ENCODE data around the gene SOCS1.
A peak's percentile ranks its signal among the peaks of the same experiment; 100 is the strongest.

SOCS1 gene

DNA sequence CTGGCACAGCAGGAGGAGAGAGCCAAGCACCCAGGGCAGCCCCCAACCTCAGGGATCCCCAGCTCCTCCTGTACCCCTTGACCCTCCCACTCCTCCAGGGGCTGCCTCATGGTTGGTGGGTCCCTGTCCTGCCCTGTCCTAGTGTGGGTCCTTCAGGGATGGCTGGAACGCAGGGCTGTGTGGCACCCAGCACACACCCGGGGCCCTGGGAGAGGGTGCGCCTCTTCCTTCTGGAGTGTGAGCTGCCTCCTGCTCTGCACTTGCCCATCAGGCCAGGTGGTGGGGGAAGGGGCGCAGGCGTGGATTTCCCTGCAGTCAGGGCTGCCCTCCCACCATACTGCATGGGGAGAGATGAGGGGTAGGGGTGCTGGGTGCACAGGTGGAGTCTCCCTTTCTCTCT lies 42.6 kb downstream of the SOCS1 start:
- Histone ChIP-seq H4K8ac (ENCODE audit: low read depth, low read length) (no peak overlapping the region), H3K18ac (ENCODE audit: low read length) (no peak overlapping the region), H3K4me1 (ENCODE audit: control insufficient read depth, low read depth, low read length) (no peaks in the 10 kb centered on the region), H2BK15ac (replicated peaks; ENCODE audit: low read depth) (no peak overlapping the region), H3K4ac (ENCODE audit: low read depth, low read length) (no peak overlapping the region), H2AK5ac (ENCODE audit: low read length) (no peak overlapping the region), H3K79me1 (ENCODE audit: low read length) (no peaks in the 10 kb centered on the region), H3K27me3 (ENCODE audit: insufficient read depth, low read length, poor library complexity) (no peaks in the 10 kb centered on the region), H3K36me3 (ENCODE audit: control insufficient read depth, insufficient read depth, low read length) (no peaks in the 10 kb centered on the region), H3K4me3 (ENCODE audit: low read length) (no peak overlapping the region), H3K79me2 (ENCODE audit: control insufficient read depth, insufficient read depth, low read length) (no peaks in the 10 kb centered on the region), H3K9ac (ENCODE audit: low read length) (no peak overlapping the region), H4K5ac (ENCODE audit: low read length) (no peak overlapping the region), H3K4me2 (ENCODE audit: low read length) (no peak overlapping the region), H2BK120ac (ENCODE audit: low read depth, low read length) (no peak overlapping the region), H3K27ac (ENCODE audit: low read depth, low read length) (no peak overlapping the region), H3K56ac (ENCODE audit: low read length) (no peak overlapping the region), H2BK5ac (ENCODE audit: low read length) (no peak overlapping the region), H3K23ac (ENCODE audit: low read length) (no peak overlapping the region)
- DNase-seq = no peak
- WGBS (ENCODE audit: extremely low coverage, insufficient coverage, low lambda C conversion rate) = no CpG with 5 or more reads among the region's 5 CpGs

DNA sequence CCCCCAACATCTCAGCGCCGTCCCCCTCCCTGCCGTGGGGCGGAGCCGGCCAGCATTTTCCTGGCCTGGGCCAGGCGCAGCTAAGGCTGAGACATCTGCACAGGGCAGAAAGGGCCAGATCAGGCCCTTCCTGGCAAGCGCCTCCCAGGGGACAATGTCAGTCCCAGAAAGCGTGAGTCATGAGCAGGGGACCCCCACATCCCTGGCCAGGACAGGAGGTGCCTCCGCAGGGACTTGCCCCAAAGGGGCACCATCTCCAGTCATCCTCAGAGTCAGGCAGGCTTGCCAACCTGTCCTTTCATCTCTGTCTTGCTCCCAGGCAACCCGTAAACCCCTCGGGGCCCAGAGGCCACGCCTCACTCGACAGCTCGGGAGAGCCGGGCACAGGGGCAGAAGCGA lies 43.2 kb downstream of the SOCS1 start:
- Histone ChIP-seq H3K79me1 (ENCODE audit: low read length) (no peaks in the 10 kb centered on the region), H3K18ac (ENCODE audit: low read length) (no peak overlapping the region), H3K4ac (ENCODE audit: low read depth, low read length) (no peak overlapping the region), H3K36me3 (ENCODE audit: control insufficient read depth, insufficient read depth, low read length) (no peaks in the 10 kb centered on the region), H4K8ac (ENCODE audit: low read depth, low read length) (no peak overlapping the region), H2BK120ac (ENCODE audit: low read depth, low read length) (no peak overlapping the region), H3K4me1 (ENCODE audit: control insufficient read depth, low read depth, low read length) (no peaks in the 10 kb centered on the region), H3K27me3 (ENCODE audit: insufficient read depth, low read length, poor library complexity) (no peaks in the 10 kb centered on the region), H3K9ac (ENCODE audit: low read length) (no peak overlapping the region), H2BK15ac (replicated peaks; ENCODE audit: low read depth) (no peak overlapping the region), H4K5ac (ENCODE audit: low read length) (no peak overlapping the region), H3K4me2 (ENCODE audit: low read length) (no peak overlapping the region), H3K27ac (ENCODE audit: low read depth, low read length) (no peak overlapping the region), H3K56ac (ENCODE audit: low read length) (peak overlapping the region; percentile 42), H3K23ac (ENCODE audit: low read length) (no peak overlapping the region), H2AK5ac (ENCODE audit: low read length) (no peak overlapping the region), H3K79me2 (ENCODE audit: control insufficient read depth, insufficient read depth, low read length) (no peaks in the 10 kb centered on the region), H3K4me3 (ENCODE audit: low read length) (no peak overlapping the region), H2BK5ac (ENCODE audit: low read length) (no peak overlapping the region)
- no CpG with 5 or more reads among the region's 16 CpGs for WGBS (ENCODE audit: extremely low coverage, insufficient coverage, low lambda C conversion rate)
- no peak for DNase-seq

GRCh38 chr16:11211977-11212797 lies 43.8 kb downstream of the SOCS1 start:
- Histone ChIP-seq H3K9ac (ENCODE audit: low read length) (no peak overlapping the region), H3K23ac (ENCODE audit: low read length) (no peak overlapping the region), H2BK15ac (replicated peaks; ENCODE audit: low read depth) (no peak overlapping the region), H2AK5ac (ENCODE audit: low read length) (no peak overlapping the region), H3K4me1 (ENCODE audit: control insufficient read depth, low read depth, low read length) (no peaks in the 10 kb centered on the region), H3K56ac (ENCODE audit: low read length) (peak overlapping the region; percentile 42), H3K4me2 (ENCODE audit: low read length) (no peak overlapping the region), H3K18ac (ENCODE audit: low read length) (no peak overlapping the region), H3K36me3 (ENCODE audit: control insufficient read depth, insufficient read depth, low read length) (no peaks in the 10 kb centered on the region), H3K79me1 (ENCODE audit: low read length) (no peaks in the 10 kb centered on the region), H2BK120ac (ENCODE audit: low read depth, low read length) (no peak overlapping the region), H3K4ac (ENCODE audit: low read depth, low read length) (no peak overlapping the region), H2BK5ac (ENCODE audit: low read length) (no peak overlapping the region), H4K5ac (ENCODE audit: low read length) (no peak overlapping the region), H3K79me2 (ENCODE audit: control insufficient read depth, insufficient read depth, low read length) (no peaks in the 10 kb centered on the region), H4K8ac (ENCODE audit: low read depth, low read length) (no peak overlapping the region), H3K27me3 (ENCODE audit: insufficient read depth, low read length, poor library complexity) (no peaks in the 10 kb centered on the region), H3K27ac (ENCODE audit: low read depth, low read length) (no peak overlapping the region), H3K4me3 (ENCODE audit: low read length) (no peak overlapping the region)
- DNase-seq = peak; percentile 56
- WGBS (ENCODE audit: extremely low coverage, insufficient coverage, low lambda C conversion rate) = no CpG with 5 or more reads among the region's 16 CpGs

GRCh38 chr16:11211061-11211976 lies 44.7 kb downstream of the SOCS1 start:
- Histone ChIP-seq H3K56ac (ENCODE audit: low read length) (no peak overlapping the region), H4K5ac (ENCODE audit: low read length) (no peak overlapping the region), H3K23ac (ENCODE audit: low read length) (no peak overlapping the region), H3K79me1 (ENCODE audit: low read length) (no peaks in the 10 kb centered on the region), H3K4me1 (ENCODE audit: control insufficient read depth, low read depth, low read length) (no peaks in the 10 kb centered on the region), H3K79me2 (ENCODE audit: control insufficient read depth, insufficient read depth, low read length) (no peaks in the 10 kb centered on the region), H2BK15ac (replicated peaks; ENCODE audit: low read depth) (no peak overlapping the region), H2BK5ac (ENCODE audit: low read length) (no peak overlapping the region), H3K4ac (ENCODE audit: low read depth, low read length) (no peak overlapping the region), H2AK5ac (ENCODE audit: low read length) (no peak overlapping the region), H3K4me2 (ENCODE audit: low read length) (no peak overlapping the region), H2BK120ac (ENCODE audit: low read depth, low read length) (no peak overlapping the region), H3K9ac (ENCODE audit: low read length) (no peak overlapping the region), H3K27me3 (ENCODE audit: insufficient read depth, low read length, poor library complexity) (no peaks in the 10 kb centered on the region), H3K4me3 (ENCODE audit: low read length) (no peak overlapping the region), H3K36me3 (ENCODE audit: control insufficient read depth, insufficient read depth, low read length) (no peaks in the 10 kb centered on the region), H3K18ac (ENCODE audit: low read length) (no peak overlapping the region), H4K8ac (ENCODE audit: low read depth, low read length) (no peak overlapping the region), H3K27ac (ENCODE audit: low read depth, low read length) (no peak overlapping the region)
- WGBS (ENCODE audit: extremely low coverage, insufficient coverage, low lambda C conversion rate) = no CpG with 5 or more reads among the region's 16 CpGs
- DNase-seq = peak; percentile 34

DNA sequence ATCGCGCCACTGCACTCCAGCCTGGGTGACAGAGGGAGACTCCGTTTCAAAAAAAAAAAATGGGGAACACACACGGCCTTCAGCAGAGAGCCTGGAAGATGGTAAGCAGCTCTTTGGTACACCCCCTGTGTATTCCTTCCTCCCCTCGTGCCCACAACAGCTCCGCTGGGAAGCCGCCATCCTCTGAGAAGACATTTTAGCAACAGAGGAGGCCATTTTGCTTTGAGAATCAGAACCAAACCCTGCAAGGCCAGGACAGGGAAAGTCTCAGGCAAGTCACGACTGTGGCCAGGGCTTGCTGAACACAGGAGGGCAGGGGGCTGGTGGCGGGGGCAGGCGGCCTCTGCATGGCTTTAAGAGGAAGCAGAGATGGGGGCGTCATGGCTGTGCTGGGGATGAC lies 45.7 kb downstream of the SOCS1 start:
- H3K4me2 ChIP-seq (ENCODE audit: low read length) = no peak overlapping the region
- H3K4me3 ChIP-seq (ENCODE audit: low read length) = no peak overlapping the region
- no peak overlapping the region for H2AK5ac ChIP-seq (ENCODE audit: low read length)
- no peaks in the 10 kb centered on the region for H3K79me1 ChIP-seq (ENCODE audit: low read length)
- H3K56ac ChIP-seq (ENCODE audit: low read length) = no peak overlapping the region
- no peak overlapping the region for H2BK5ac ChIP-seq (ENCODE audit: low read length)
- no peak for DNase-seq
- H3K4me1 ChIP-seq (ENCODE audit: control insufficient read depth, low read depth, low read length) = peaks cover 2% of the 10 kb centered on the region
- no peak overlapping the region for H4K5ac ChIP-seq (ENCODE audit: low read length)
- H2BK120ac ChIP-seq (ENCODE audit: low read depth, low read length) = no peak overlapping the region
- H3K9ac ChIP-seq (ENCODE audit: low read length) = no peak overlapping the region
- no peak overlapping the region for H3K23ac ChIP-seq (ENCODE audit: low read length)
- H3K79me2 ChIP-seq (ENCODE audit: control insufficient read depth, insufficient read depth, low read length) = no peaks in the 10 kb centered on the region
- H3K27ac ChIP-seq (ENCODE audit: low read depth, low read length) = no peak overlapping the region
- WGBS (ENCODE audit: extremely low coverage, insufficient coverage, low lambda C conversion rate) = no CpG with 5 or more reads among the region's 11 CpGs
- no peaks in the 10 kb centered on the region for H3K27me3 ChIP-seq (ENCODE audit: insufficient read depth, low read length, poor library complexity)
- H3K36me3 ChIP-seq (ENCODE audit: control insufficient read depth, insufficient read depth, low read length) = no peaks in the 10 kb centered on the region
- H2BK15ac ChIP-seq (replicated peaks; ENCODE audit: low read depth) = no peak overlapping the region
- H4K8ac ChIP-seq (ENCODE audit: low read depth, low read length) = no peak overlapping the region
- no peak overlapping the region for H3K18ac ChIP-seq (ENCODE audit: low read length)
- no peak overlapping the region for H3K4ac ChIP-seq (ENCODE audit: low read depth, low read length)
